IgD-negative memory B cell (primary cell): ENCODE results near the gene C14orf39. TPM values are rescaled to one million over a fixed set of nuclear protein-coding genes. Genes with fewer than 3 reads are reported as not detected.

Experiments
- H3K27ac Mint-ChIP-seq, 3 donors: one replicate each; pipeline ENCODE4 v1.8.0; 2020 to 2022; ENCODE audit warnings: mild to moderate bottlenecking in 3 of 3, mixed read lengths in 3 of 3, moderate library complexity in 1 of 3
- H3K27me3 Mint-ChIP-seq: one replicate; pipeline ENCODE4 v1.8.0; 2021; ENCODE audit warnings: mixed read lengths
- H3K36me3 Mint-ChIP-seq: one replicate; pipeline ENCODE4 v1.8.0; 2020; ENCODE audit warnings: mild to moderate bottlenecking, mixed read lengths
- H3K4me1 Mint-ChIP-seq, 3 donors: one replicate each; pipeline ENCODE4 v1.8.0; 2020 to 2022; ENCODE audit warnings: mixed read lengths in 3 of 3, mild to moderate bottlenecking in 1 of 3
- H3K4me3 Mint-ChIP-seq, 4 donors: one replicate each; pipeline ENCODE4 v1.8.0; 2020 to 2022; ENCODE audit warnings: mild to moderate bottlenecking in 4 of 4, mixed read lengths in 4 of 4, moderate library complexity in 3 of 4
- H3K9me3 Mint-ChIP-seq, 3 donors: one replicate each; pipeline ENCODE4 v1.8.0; 2020 to 2021; ENCODE audit warnings: mixed read lengths in 3 of 3, mild to moderate bottlenecking in 1 of 3
- polyA plus RNA-seq: library from polyadenylated mRNA; unstranded; fragments of 300-500 nt; fragmentation: Illumina TruSeq; gene quantifications from one replicate; pipeline ENCODE4 v1.2.3, GENCODE V29; 2021

C14orf39 gene
- polyA plus RNA-seq = not detected

DNA sequence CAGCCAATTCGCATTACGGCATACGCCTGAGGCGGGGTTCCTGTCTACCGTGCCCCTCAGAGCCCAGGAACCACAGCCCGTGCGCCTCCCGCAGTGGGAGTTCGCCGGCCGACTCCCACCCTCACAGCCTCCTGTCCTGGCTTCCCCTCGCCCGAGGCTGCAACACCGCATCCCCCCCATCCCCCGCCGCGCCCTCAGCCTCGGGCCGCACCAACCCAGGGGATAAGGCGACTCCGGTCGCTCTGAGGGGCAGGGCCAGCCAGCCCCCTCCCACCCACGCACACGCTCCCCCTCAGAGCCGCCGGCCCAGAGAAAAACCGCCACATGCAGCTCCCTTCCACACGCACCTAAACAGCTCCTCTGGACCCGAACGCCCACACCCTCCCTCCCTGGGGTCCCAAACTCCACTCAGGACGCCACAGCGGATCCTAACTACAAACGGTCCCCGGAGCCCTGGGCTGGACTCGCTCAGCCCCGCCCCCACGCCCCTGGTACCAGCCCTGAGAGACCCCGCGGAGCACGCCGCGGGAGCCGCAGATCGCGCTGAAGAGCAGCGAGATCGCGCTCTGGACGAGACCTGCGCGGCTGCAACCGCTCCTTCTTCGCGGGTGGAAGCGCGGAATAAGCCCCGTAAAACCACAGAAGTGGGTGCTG lies at the start of gene C14orf39:
Gene C14orf39 (minus strand): TSS at position 466 of the 654 bp plus-strand sequence. CDS start 985 bp downstream, outside the sequence.
- Mint-ChIP-seq H3K27ac (no peak within 1 kb of the TSS), H3K4me1 (peaks cover 0 to 5% (median 0%) of the 10 kb centered on the region in 3 donors), H3K27me3 (peaks cover 13% of the 10 kb centered on the region), H3K9me3 (peaks cover 2 to 5% (median 3%) of the 10 kb centered on the region in 3 donors), H3K36me3 (peaks cover 2% of the 10 kb centered on the region), H3K4me3 (peak within 1 kb of the TSS in 2 of 4 donors; percentile 42 to 80)

DNA sequence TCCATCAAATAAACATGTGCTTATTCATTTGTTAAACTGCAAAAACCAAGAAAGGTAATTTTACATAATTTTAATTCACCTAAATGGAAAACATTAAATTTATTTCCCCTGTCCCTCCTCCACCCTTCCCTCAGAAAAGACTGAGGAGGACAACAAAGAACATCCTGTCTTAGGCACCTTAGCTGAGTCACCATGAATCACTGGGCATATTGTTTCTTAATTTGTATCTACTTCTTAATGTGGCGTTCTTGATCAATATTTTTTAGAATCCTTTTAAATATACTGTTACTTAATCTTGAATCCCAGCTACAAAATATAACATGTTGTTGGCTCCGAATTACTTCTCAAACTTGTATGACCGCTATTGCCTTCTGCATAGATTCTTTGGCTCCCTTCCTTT lies 46.6 kb upstream of the C14orf39 start:
- Mint-ChIP-seq H3K4me1 (no peaks in the 10 kb centered on the region), H3K36me3 (no peaks in the 10 kb centered on the region), H3K9me3 (peaks cover 0 to 4% (median 2%) of the 10 kb centered on the region in 3 donors), H3K27ac (no peak overlapping the region), H3K27me3 (peaks cover 11% of the 10 kb centered on the region), H3K4me3 (no peak overlapping the region)

- H3K4me1 Mint-ChIP-seq = peaks cover 8 to 18% (median 14%) of the 10 kb centered on the region in 3 donors
- peak overlapping the region in 1 of 3 donors; percentile 63 for H3K27ac Mint-ChIP-seq
- peaks cover 2 to 13% (median 8%) of the 10 kb centered on the region in 3 donors for H3K9me3 Mint-ChIP-seq
- peak overlapping the region in 2 of 4 donors; percentile 54 to 57 for H3K4me3 Mint-ChIP-seq
- peaks cover 45% of the 10 kb centered on the region for H3K27me3 Mint-ChIP-seq
- no peaks in the 10 kb centered on the region for H3K36me3 Mint-ChIP-seq
These were observed 29.8 kb upstream of the C14orf39 start for GRCh38 chr14:60515511-60516289.

DNA sequence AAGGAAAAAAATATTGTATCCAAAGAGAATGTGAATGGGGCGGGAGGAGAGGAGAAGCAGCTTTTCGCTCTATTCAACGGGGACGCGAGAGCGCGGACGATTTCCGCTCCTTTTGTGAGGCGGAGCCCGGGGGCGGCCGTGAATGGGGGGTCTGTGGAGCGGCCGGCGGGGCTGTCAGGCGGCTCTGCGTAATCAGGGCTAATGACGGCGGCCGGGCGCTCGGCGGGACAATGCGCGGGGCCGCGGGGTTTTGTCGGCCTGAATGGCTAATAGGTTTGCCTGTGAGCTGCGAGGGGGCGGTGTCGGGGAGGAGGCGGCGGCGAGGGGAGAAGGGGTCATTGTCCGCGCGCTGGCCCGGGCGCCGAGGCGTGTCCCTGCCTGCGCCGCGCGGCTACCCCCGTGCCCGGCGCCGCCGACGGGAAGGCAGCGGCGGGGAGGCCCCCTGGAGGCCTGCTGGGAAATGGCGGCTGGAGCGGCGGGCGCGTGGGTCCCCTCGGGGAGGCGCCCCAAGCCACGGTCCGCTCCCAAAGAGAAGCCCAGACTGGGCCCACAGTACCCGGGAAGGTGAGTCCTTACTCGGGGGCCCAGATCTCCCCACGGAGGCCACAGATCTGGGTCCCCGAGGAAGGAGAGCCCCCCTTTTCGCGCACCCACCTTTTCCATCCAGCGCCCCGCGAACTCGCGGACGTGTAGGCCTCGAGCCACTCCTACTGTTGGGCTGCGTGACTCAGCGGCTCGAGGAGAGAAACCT lies 29.1 kb upstream of the C14orf39 start:
- Mint-ChIP-seq H3K27me3 (peaks cover 52% of the 10 kb centered on the region), H3K27ac (peak overlapping the region in 2 of 3 donors; percentile 56 to 67), H3K4me3 (peak overlapping the region in 3 of 4 donors; percentile 45 to 83 (median 78)), H3K9me3 (peaks cover 2 to 13% (median 8%) of the 10 kb centered on the region in 3 donors), H3K36me3 (no peaks in the 10 kb centered on the region), H3K4me1 (peaks cover 8 to 18% (median 14%) of the 10 kb centered on the region in 3 donors)

- Mint-ChIP-seq H3K27me3 (peaks cover 58% of the 10 kb centered on the region), H3K4me3 (peak overlapping the region in 2 of 4 donors; percentile 12 to 78), H3K36me3 (no peaks in the 10 kb centered on the region), H3K9me3 (peaks cover 2 to 13% (median 8%) of the 10 kb centered on the region in 3 donors), H3K4me1 (peaks cover 8 to 18% (median 17%) of the 10 kb centered on the region in 3 donors), H3K27ac (peak overlapping the region in 2 of 3 donors; percentile 2 to 56)
These were observed 28.5 kb upstream of the C14orf39 start for GRCh38 chr14:60514378-60514740.

- no peaks in the 10 kb centered on the region for H3K36me3 Mint-ChIP-seq
- H3K4me1 Mint-ChIP-seq = peaks cover 8 to 18% (median 17%) of the 10 kb centered on the region in 3 donors
- H3K9me3 Mint-ChIP-seq = peaks cover 2 to 13% (median 8%) of the 10 kb centered on the region in 3 donors
- peak overlapping the region in 2 of 4 donors; percentile 26 to 43 for H3K4me3 Mint-ChIP-seq
- no peak overlapping the region for H3K27ac Mint-ChIP-seq
- H3K27me3 Mint-ChIP-seq = peaks cover 63% of the 10 kb centered on the region
These were observed 27.2 kb upstream of the C14orf39 start for GRCh38 chr14:60512973-60513571.

DNA sequence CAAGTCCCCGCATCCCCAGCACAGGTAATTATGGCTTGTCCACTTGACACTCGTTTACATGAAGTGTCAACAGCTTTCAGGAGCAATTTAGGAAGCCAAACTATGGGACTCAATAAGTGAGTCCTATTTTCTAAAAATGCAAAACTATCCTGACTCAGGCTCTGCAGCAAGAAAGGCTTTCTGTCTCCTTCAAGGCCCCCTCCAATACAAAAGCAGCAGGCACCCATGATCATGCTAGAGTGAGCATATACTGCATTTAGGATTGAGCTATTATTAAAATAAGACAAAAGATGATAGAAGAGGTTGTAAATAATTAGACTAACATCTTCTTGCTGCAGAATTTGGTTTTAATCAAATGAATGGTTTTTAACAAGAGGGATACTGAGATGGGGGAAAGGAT lies 26.3 kb upstream of the C14orf39 start:
- no peaks in the 10 kb centered on the region for H3K36me3 Mint-ChIP-seq
- H3K4me1 Mint-ChIP-seq = peaks cover 8 to 18% (median 17%) of the 10 kb centered on the region in 3 donors
- peak overlapping the region in 1 of 4 donors; percentile 1 for H3K4me3 Mint-ChIP-seq
- peak overlapping the region in 2 of 3 donors; percentile 33 to 50 for H3K27ac Mint-ChIP-seq
- H3K9me3 Mint-ChIP-seq = peaks cover 2 to 17% (median 8%) of the 10 kb centered on the region in 3 donors
- H3K27me3 Mint-ChIP-seq = peaks cover 71% of the 10 kb centered on the region

GRCh38 chr14:60510951-60511599 lies 25.2 kb upstream of the C14orf39 start:
- no peaks in the 10 kb centered on the region for H3K36me3 Mint-ChIP-seq
- H3K4me1 Mint-ChIP-seq = peaks cover 7 to 12% (median 12%) of the 10 kb centered on the region in 3 donors
- peaks cover under 1 to 9% (median 3%) of the 10 kb centered on the region in 3 donors for H3K9me3 Mint-ChIP-seq
- no peak overlapping the region for H3K4me3 Mint-ChIP-seq
- peaks cover 75% of the 10 kb centered on the region for H3K27me3 Mint-ChIP-seq
- peak overlapping the region in 2 of 3 donors; percentile 33 to 50 for H3K27ac Mint-ChIP-seq

DNA sequence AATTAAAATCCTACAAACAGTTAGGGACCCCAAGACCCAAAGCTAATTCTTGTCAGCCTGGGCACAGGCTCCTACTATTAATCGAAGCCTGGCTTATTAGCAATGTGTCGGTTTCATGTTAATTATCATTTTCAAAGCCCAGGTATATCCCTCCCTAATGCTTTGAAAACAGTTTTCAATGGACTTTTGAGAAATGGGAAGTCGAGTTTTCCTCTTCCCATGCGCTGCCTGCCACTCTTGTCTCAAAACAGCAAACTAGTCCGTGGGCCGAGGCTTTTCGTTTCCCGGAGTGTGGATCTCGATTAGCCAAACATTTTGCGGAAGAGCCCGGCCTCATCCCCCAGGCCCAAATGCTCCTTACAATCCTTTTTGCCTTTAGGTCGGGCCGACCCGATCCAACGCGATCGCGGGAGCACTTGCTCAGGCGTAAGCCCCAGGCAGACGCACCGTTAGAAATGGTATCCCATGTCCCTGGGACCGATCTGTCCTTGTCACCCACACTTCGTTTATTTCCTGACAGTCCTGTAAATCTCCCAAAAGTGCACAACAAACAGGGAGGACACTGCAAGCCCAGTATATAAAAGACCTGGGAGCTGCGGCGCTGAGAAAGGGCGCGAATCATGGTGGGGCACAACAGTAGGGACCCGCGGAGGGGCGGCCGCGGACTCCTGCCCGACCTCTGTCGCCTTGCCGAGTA lies 24.5 kb upstream of the C14orf39 start:
- Mint-ChIP-seq H3K27ac (peak overlapping the region in 2 of 3 donors; percentile 67 to 72), H3K27me3 (peaks cover 76% of the 10 kb centered on the region), H3K4me1 (peaks cover 6 to 11% (median 10%) of the 10 kb centered on the region in 3 donors), H3K9me3 (peaks cover 0 to 15% (median 0%) of the 10 kb centered on the region in 3 donors), H3K36me3 (no peaks in the 10 kb centered on the region), H3K4me3 (peak overlapping the region in 1 of 4 donors; percentile 78)

GRCh38 chr14:60509438-60510253 lies 23.8 kb upstream of the C14orf39 start:
- peaks cover 0 to 15% (median 0%) of the 10 kb centered on the region in 3 donors for H3K9me3 Mint-ChIP-seq
- H3K4me3 Mint-ChIP-seq = peak overlapping the region in 3 of 4 donors; percentile 12 to 48 (median 43)
- H3K27ac Mint-ChIP-seq = peak overlapping the region in 2 of 3 donors; percentile 72 to 80
- no peaks in the 10 kb centered on the region for H3K36me3 Mint-ChIP-seq
- peaks cover 6 to 11% (median 8%) of the 10 kb centered on the region in 3 donors for H3K4me1 Mint-ChIP-seq
- peaks cover 74% of the 10 kb centered on the region for H3K27me3 Mint-ChIP-seq

- Mint-ChIP-seq H3K36me3 (no peaks in the 10 kb centered on the region), H3K4me1 (peaks cover 3 to 6% (median 4%) of the 10 kb centered on the region in 3 donors), H3K9me3 (peaks cover 0 to 15% (median 0%) of the 10 kb centered on the region in 3 donors), H3K4me3 (peak within 1 kb of the TSS in 3 of 4 donors; percentile 12 to 72 (median 48)), H3K27ac (peak within 1 kb of the TSS; percentile 72 to 80 (median 76)), H3K27me3 (peaks cover 67% of the 10 kb centered on the region)
These were observed 23.0 kb upstream of the C14orf39 start, which contains the start of gene SIX6 for GRCh38 chr14:60508707-60509437. Gene SIX6, plus strand, starts transcription at chr14:60509146. Its CDS starts 253 bp downstream, at chr14:60509399.

DNA sequence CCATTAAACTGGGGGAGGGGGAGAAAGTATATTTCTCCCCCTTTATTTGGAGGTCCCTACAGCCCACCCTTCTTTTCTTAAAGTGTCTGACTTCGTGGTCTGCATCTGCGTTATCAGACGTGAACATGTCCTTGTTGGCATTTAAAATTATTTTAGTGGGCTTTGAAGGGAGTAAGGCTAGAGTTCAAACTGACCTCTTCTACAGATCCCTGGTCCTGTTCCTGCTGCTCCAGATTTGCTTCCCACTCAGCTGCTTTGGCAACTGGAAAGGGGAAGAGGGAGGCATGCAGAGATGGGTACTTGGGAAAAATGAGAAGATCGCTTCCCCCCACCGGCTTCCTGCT lies 22.5 kb upstream of the C14orf39 start:
- H3K36me3 Mint-ChIP-seq = no peaks in the 10 kb centered on the region
- H3K4me1 Mint-ChIP-seq = peaks cover 3 to 6% (median 4%) of the 10 kb centered on the region in 3 donors
- peak overlapping the region in 2 of 4 donors; percentile 35 to 72 for H3K4me3 Mint-ChIP-seq
- H3K27me3 Mint-ChIP-seq = peaks cover 64% of the 10 kb centered on the region
- H3K27ac Mint-ChIP-seq = peak overlapping the region; percentile 28 to 76 (median 55)
- H3K9me3 Mint-ChIP-seq = peaks cover 0 to 15% (median 0%) of the 10 kb centered on the region in 3 donors
